Measurements from ENCODE around the gene ELOB.

Gene ELOB

GRCh38 chr16:2777231-2777902 lies at the start of gene ELOB:
Gene ELOB (minus strand): TSS chr16:2777280. CDS start chr16:2777239, 41 bp downstream.
- DNase-seq (ENCODE audit: low read depth) = peak; percentile 71

- DNase-seq (ENCODE audit: low read depth) = no peak
These were observed 48.8 kb upstream of the ELOB start for GRCh38 chr16:2825906-2826305.

GRCh38 chr16:2825049-2825742 lies 48.1 kb upstream of the ELOB start:
- no peak for DNase-seq (ENCODE audit: low read depth)

- DNase-seq (ENCODE audit: low read depth) = no peak
These were observed 47.5 kb upstream of the ELOB start for GRCh38 chr16:2824626-2825025.

GRCh38 chr16:2822496-2822895 lies 45.4 kb upstream of the ELOB start:
- DNase-seq (ENCODE audit: low read depth) = no peak

- no peak for DNase-seq (ENCODE audit: low read depth)
These were observed 45.0 kb upstream of the ELOB start for GRCh38 chr16:2822158-2822495.

GRCh38 chr16:2821487-2822157 lies 44.5 kb upstream of the ELOB start:
- no peak for DNase-seq (ENCODE audit: low read depth)

GRCh38 chr16:2820836-2821486 lies 43.9 kb upstream of the ELOB start:
- DNase-seq (ENCODE audit: low read depth) = no peak

- no peak for DNase-seq (ENCODE audit: low read depth)
These were observed 43.1 kb upstream of the ELOB start for GRCh38 chr16:2819939-2820835.

- DNase-seq (ENCODE audit: low read depth) = no peak
These were observed 42.3 kb upstream of the ELOB start for GRCh38 chr16:2819179-2819938.

- no peak for DNase-seq (ENCODE audit: low read depth)
These were observed 41.3 kb upstream of the ELOB start for GRCh38 chr16:2818272-2818876.

GRCh38 chr16:2817340-2818271 lies 40.5 kb upstream of the ELOB start:
- peak; percentile 66 for DNase-seq (ENCODE audit: low read depth)

GRCh38 chr16:2816751-2817339 lies 39.8 kb upstream of the ELOB start, which contains the start of gene PRSS21:
Gene PRSS21 (plus strand): TSS chr16:2817237. CDS start chr16:2817269, 32 bp downstream.
- DNase-seq (ENCODE audit: low read depth) = peak; percentile 77

- DNase-seq (ENCODE audit: low read depth) = no peak
These were observed 38.3 kb upstream of the ELOB start for GRCh38 chr16:2815299-2815771.

- DNase-seq (ENCODE audit: low read depth) = no peak
These were observed 37.6 kb upstream of the ELOB start for GRCh38 chr16:2814551-2815298.

- DNase-seq (ENCODE audit: low read depth) = no peak
These were observed 36.7 kb upstream of the ELOB start for GRCh38 chr16:2813771-2814221.

- no peak for DNase-seq (ENCODE audit: low read depth)
These were observed 34.8 kb upstream of the ELOB start for GRCh38 chr16:2811703-2812471.
